22Rv1 (cell line): Measurements from ENCODE around the gene ITPKC.
"Not testable (repeated sequence)": the region's sequence is repeated elsewhere in the genome, so short reads cannot be mapped to it uniquely, and the experiment has no call there.

Experiments used
- H3K27ac ChIP-seq: fragments of 450-650 bp; 2 replicates; pipeline ENCODE4 v1.5.1; 2017
- ZFX ChIP-seq: fragments of 450-650 bp; IDR thresholded peaks from 2 replicates; pipeline ENCODE4 v1.6.1; 2017; ENCODE audit warnings: antibody characterized with exemption, borderline replicate concordance
- TF ChIP-seq, protein P1 (sequence below): fragments of 450-650 bp; IDR thresholded peaks from 2 replicates; pipeline ENCODE4 v1.5.1; 2017; ENCODE audit warnings: mild to moderate bottlenecking

ITPKC gene

DNA sequence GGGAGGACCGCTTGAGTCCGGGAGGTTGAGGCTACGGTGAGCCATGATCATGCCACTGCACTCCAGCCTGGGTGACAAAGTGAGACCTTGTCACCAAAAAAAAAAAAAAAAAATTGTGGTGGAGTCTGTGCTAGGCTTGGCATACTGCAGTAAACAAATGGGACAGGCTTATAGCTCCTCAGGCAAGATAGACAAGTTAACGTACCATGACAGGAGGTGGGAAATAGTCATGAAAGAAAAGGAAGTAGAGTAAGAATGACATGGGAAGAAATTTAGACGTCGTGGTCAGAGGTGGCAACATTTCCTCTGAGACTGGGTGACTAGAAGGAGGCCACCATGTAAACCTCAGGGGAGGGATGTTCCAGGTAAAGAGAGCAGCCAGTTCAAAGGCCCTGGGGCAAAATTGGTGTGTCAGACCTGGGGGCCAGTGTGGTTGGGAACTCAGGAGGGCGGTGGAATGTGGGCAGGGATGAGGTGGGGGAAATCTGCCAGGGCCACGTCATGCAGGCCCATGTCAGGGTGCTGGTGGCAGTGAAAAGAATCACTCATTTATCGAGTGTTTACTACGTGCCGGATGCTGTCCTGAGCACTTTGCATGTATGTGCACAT lies 39.7 kb downstream of the ITPKC start:
- no peak for TF ChIP-seq ZFX
- TF ChIP-seq, protein P1, sequence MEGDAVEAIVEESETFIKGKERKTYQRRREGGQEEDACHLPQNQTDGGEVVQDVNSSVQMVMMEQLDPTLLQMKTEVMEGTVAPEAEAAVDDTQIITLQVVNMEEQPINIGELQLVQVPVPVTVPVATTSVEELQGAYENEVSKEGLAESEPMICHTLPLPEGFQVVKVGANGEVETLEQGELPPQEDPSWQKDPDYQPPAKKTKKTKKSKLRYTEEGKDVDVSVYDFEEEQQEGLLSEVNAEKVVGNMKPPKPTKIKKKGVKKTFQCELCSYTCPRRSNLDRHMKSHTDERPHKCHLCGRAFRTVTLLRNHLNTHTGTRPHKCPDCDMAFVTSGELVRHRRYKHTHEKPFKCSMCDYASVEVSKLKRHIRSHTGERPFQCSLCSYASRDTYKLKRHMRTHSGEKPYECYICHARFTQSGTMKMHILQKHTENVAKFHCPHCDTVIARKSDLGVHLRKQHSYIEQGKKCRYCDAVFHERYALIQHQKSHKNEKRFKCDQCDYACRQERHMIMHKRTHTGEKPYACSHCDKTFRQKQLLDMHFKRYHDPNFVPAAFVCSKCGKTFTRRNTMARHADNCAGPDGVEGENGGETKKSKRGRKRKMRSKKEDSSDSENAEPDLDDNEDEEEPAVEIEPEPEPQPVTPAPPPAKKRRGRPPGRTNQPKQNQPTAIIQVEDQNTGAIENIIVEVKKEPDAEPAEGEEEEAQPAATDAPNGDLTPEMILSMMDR: no peak
- H3K27ac ChIP-seq: no peak overlapping the region

DNA sequence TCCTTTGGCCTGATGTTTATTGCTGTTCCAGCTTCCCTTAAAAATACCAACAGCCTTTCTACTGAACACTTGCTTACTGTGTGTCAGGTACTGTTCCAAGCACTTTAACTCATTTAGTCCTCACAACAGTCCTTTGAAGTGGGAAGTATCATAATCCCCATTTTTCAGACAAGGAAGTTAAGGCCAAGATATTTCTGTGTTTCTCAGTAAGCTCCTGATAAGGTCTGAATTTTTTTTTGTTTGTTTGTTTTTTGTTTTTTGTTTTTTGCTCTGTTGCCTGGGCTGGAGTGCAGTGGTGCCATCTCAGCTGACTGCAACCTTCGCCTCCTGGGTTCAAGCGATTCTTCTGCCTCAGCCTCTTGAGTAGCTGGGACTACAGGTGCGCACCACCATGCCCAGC lies 41.6 kb downstream of the ITPKC start:
- no peak overlapping the region for H3K27ac ChIP-seq
- no peak for TF ChIP-seq ZFX
- TF ChIP-seq, protein P1: no peak

DNA sequence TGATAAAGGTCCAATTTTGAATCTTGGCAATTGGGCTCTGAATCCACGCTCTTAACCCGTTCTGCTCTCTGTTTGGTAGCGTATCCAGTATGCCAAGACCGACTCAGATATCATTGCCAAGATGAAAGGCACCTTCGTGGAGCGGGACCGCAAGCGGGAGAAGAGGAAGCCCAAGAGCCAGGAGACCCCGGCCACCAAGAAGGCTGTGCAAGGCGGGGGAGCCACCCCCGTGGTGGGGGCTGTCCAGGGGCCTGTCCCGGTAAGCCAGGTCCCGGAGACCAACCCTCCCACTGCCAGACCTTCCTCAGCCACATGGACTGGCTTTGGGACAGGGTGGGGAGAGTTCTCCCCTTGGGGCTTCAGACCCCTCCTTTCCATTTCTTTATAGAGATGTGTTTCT lies 42.4 kb downstream of the ITPKC start:
- TF ChIP-seq, protein P1: no peak
- TF ChIP-seq ZFX: no peak

DNA sequence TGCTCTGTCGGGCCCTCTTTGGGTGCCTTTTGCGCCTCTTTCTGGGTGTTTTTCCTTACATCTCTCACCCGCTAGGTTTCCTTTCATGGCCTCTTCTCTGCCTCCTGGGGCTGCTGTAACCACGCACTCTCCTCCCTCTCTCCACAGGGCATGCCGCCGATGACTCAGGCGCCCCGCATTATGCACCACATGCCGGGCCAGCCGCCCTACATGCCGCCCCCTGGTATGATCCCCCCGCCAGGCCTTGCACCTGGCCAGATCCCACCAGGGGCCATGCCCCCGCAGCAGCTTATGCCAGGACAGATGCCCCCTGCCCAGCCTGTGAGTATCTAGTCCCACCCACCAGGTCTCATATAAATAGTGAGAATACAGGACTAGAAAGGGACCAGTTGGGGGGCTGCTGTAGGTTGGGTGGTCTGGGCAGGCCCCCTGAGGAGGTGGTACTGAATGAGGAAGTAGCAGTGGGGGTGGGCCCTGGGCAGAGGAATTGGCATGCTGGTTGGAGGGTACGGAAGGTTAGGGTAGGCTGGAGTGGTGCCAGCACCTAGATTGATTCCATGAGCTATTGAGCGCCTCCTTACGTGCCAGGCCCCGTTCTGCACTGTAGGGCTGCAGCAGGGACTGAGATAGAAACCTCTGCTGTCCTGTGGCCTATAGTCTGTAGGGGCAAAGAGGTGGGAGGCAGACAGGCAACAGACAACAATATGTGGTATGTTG lies 46.0 kb downstream of the ITPKC start:
- TF ChIP-seq, protein P1: no peak
- TF ChIP-seq ZFX: no peak
- no peak overlapping the region for H3K27ac ChIP-seq

More for the DNA sequence above, 42.4 kb downstream of the ITPKC start:
- H3K27ac ChIP-seq: no peak overlapping the region

DNA sequence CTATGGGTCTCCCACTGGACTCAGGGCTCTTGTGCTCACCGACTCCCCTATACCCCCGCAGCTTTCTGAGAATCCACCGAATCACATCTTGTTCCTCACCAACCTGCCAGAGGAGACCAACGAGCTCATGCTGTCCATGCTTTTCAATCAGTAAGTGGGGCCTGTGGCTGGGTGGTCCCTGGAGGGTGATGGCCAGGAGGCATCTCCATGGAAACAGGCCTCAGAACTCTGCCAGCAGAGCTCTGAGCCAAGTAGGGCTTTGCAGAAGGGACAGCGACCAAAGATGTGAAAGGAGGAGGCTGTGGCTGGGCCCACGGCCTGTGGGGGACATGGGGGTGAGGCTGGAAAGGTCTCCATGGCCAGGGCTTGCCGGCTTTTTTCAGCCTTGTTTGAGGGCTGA lies 46.6 kb downstream of the ITPKC start:
- H3K27ac ChIP-seq: no peak overlapping the region
- TF ChIP-seq ZFX: no peak
- TF ChIP-seq, protein P1: no peak

DNA sequence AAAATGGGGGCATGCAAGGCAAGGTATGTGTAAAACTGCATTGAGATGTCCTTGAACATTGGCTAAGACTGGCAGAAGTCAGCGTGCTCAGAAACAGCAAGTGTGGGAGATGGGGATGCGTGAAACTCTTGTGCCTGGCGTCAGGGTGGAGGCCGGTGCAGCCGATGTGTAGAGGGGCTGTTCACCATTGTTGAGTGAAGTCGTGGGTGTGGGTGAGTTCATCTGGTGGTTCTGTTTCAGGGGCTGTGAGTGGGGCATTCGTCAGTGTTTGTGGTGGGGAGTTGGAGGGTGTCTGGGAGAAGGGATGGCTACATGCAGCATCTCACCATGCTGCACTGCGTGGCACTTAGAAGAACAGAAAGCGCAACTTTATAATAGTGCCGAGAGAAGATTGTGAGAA lies 47.1 kb downstream of the ITPKC start:
- no peak overlapping the region for H3K27ac ChIP-seq
- TF ChIP-seq ZFX: no peak
- TF ChIP-seq, protein P1: no peak

DNA sequence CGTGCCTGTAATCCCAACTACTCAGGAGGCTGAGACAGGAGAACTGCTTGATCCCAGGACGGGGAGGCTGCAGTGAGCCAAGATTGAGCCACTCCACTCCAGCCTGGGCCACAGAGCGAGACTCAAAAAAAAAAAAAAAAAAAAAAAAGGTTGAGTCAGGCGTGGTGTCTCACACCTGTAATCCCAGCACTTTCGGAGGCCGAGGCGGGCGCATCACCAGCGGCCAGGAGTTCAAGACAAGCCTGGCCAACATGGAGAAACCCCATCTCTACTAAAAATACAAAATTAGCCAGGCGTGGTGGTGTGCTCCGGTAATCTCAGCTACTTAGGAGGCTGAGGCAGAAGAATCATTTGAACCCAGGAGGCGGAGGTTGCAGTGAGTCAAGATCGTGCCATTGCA lies 49.5 kb downstream of the ITPKC start:
- not testable (repeated sequence) for H3K27ac ChIP-seq

DNA sequence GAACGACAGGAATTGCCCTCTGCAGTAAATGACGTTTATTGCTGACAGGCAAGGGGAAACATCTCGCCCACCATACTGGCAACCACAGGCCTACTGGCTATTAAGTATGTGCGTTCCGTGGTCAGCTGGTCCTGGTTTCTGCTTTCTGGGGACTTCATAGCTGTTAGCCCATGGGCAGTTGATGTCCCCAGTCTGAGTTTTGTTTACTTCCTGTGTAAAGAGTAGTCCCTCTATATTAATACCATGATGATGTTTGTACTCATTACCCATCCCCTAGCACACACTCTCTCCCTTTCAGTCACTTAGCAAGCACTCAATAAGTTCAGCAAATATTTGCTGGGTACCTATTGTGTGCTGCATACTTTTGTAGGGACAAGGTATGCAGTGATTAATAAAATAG lies 52.0 kb downstream of the ITPKC start:
- TF ChIP-seq ZFX: no peak
- TF ChIP-seq, protein P1: no peak
- H3K27ac ChIP-seq: no peak overlapping the region

DNA sequence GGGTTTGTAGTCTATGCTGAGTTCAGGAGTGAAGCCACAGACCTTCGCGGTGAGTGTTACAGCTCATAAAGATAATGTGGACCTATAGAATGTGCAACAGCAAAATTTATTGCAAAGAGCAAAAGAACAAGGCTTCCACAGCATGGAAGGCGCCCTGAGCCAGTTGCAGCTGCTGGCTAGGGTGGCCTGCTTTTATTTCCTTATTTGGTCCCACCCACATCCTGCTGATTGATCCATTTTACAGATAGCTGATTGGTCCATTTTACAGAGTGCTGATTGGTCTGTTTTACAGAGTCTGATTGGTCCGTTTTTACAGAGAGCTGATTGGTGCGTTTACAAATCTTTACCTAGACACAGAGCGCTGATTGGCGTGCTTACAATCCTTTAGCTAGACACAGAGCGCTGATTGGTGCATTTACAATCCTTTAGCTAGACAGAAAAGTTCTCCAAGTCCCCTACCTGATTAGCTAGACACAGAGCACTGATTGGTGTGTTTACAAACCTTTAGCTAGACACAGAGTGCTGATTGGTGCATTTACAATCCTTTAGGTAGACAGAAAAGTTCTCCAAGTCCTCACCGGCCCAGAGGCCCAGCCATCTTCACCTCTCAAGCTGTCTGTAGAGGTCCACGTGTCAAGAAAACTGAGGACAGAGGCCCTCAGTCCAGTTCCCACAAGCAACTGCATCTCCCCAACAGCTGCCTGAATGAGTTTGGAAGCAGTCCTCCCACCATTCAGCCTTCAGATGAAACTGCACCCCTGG lies 54.4 kb downstream of the ITPKC start:
- peak overlapping the region; percentile 46; the same call in 1 of the 2 replicates for H3K27ac ChIP-seq
